ENCODE measurements around the gene CD47. TPM values are rescaled to one million over a fixed set of nuclear protein-coding genes. Genes with fewer than 3 reads are reported as not detected.

CD47 gene
- total RNA-seq, 2 donors from 2014 or later = 6.4 to 12.0 TPM

- H3K36me3 ChIP-seq (ENCODE audit: control insufficient read depth, insufficient read depth, low read length) = no peaks in the 10 kb centered on the region
- Mint-ChIP-seq H3K27ac (no peak overlapping the region), H3K4me1 (peaks cover 14% of the 10 kb centered on the region), H3K27me3 (ENCODE audit: insufficient read depth) (peaks cover 28% of the 10 kb centered on the region), H3K4me3 (no peak overlapping the region), H3K9me3 (peaks cover 4% of the 10 kb centered on the region), H3K36me3 (ENCODE audit: low read depth) (no peaks in the 10 kb centered on the region)
- H3K4me3 ChIP-seq (ENCODE audit: low read length) = no peak overlapping the region
- H3K27ac ChIP-seq (ENCODE audit: low read depth, low read length) = peak overlapping the region; percentile 68
- no peak for DNase-seq
- no peaks in the 10 kb centered on the region for H3K9me3 ChIP-seq (ENCODE audit: control insufficient read depth, low read length)
- H3K27me3 ChIP-seq (ENCODE audit: control insufficient read depth, insufficient read depth, low read length, poor library complexity, severe bottlenecking) = peaks cover 34% of the 10 kb centered on the region
- no peaks in the 10 kb centered on the region for H3K4me1 ChIP-seq (ENCODE audit: control insufficient read depth, insufficient read depth, low read length)
- 29 to 44% methylated on average over 2 of the region's 2 CpGs for WGBS, 2 experiments (ENCODE audit: insufficient coverage in 1 of 2, insufficient read length in 1 of 2)
- H3K9ac ChIP-seq (ENCODE audit: extremely low read depth, low read length, poor library complexity, severe bottlenecking) = no peak overlapping the region
- TF ChIP-seq CTCF (conservative IDR thresholded peaks at IDR 0.05) = no peak
Observed at GRCh38 chr3:108021533-108021932, 69.3 kb downstream of the CD47 start.

- Mint-ChIP-seq H3K9me3 (peaks cover 4% of the 10 kb centered on the region), H3K36me3 (ENCODE audit: low read depth) (no peaks in the 10 kb centered on the region), H3K27ac (no peak overlapping the region), H3K4me1 (peaks cover 14% of the 10 kb centered on the region), H3K4me3 (no peak overlapping the region), H3K27me3 (ENCODE audit: insufficient read depth) (peaks cover 32% of the 10 kb centered on the region)
- Histone ChIP-seq H3K27me3 (ENCODE audit: control insufficient read depth, insufficient read depth, low read length, poor library complexity, severe bottlenecking) (peaks cover 38% of the 10 kb centered on the region), H3K9me3 (ENCODE audit: control insufficient read depth, low read length) (no peaks in the 10 kb centered on the region), H3K27ac (ENCODE audit: low read depth, low read length) (no peak overlapping the region), H3K9ac (ENCODE audit: extremely low read depth, low read length, poor library complexity, severe bottlenecking) (no peak overlapping the region), H3K4me1 (ENCODE audit: control insufficient read depth, insufficient read depth, low read length) (no peaks in the 10 kb centered on the region), H3K4me3 (ENCODE audit: low read length) (no peak overlapping the region), H3K36me3 (ENCODE audit: control insufficient read depth, insufficient read depth, low read length) (no peaks in the 10 kb centered on the region)
- WGBS, 2 experiments (ENCODE audit: insufficient coverage in 1 of 2, insufficient read length in 1 of 2) = 55 to 69% methylated on average over 2 to 3 of the region's 3 CpGs
- no peak for DNase-seq
- no peak for TF ChIP-seq CTCF (conservative IDR thresholded peaks at IDR 0.05)
Observed at GRCh38 chr3:108021131-108021530, 69.7 kb downstream of the CD47 start.

- peaks cover 25% of the 10 kb centered on the region for H3K4me1 Mint-ChIP-seq
- Histone ChIP-seq H3K27ac (ENCODE audit: low read depth, low read length) (no peak overlapping the region), H3K4me1 (ENCODE audit: control insufficient read depth, insufficient read depth, low read length) (no peaks in the 10 kb centered on the region), H3K9me3 (ENCODE audit: control insufficient read depth, low read length) (no peaks in the 10 kb centered on the region), H3K27me3 (ENCODE audit: control insufficient read depth, insufficient read depth, low read length, poor library complexity, severe bottlenecking) (peaks cover 64% of the 10 kb centered on the region), H3K4me3 (ENCODE audit: low read length) (no peak overlapping the region), H3K36me3 (ENCODE audit: control insufficient read depth, insufficient read depth, low read length) (no peaks in the 10 kb centered on the region), H3K9ac (ENCODE audit: extremely low read depth, low read length, poor library complexity, severe bottlenecking) (no peak overlapping the region)
- no peak for TF ChIP-seq CTCF (conservative IDR thresholded peaks at IDR 0.05)
- H3K27me3 Mint-ChIP-seq (ENCODE audit: insufficient read depth) = peaks cover 55% of the 10 kb centered on the region
- H3K4me3 Mint-ChIP-seq = no peak overlapping the region
- H3K27ac Mint-ChIP-seq = no peak overlapping the region
- no peaks in the 10 kb centered on the region for H3K9me3 Mint-ChIP-seq
- no peaks in the 10 kb centered on the region for H3K36me3 Mint-ChIP-seq (ENCODE audit: low read depth)
- 69 to 76% methylated on average over 7 to 8 of the region's 8 CpGs for WGBS, 2 experiments (ENCODE audit: insufficient coverage in 1 of 2, insufficient read length in 1 of 2)
- no peak for DNase-seq
Observed at GRCh38 chr3:108018552-108018951, 72.3 kb downstream of the CD47 start.

Measured in endodermal cell (in vitro differentiated cells).